Measurements from ENCODE around the gene UBAP1L.

- TF ChIP-seq CTCF (IDR thresholded peaks at IDR 0.05) = no peak
- no peak for TF ChIP-seq POLR2AphosphoS5 (IDR thresholded peaks at IDR 0.05; ENCODE audit: low read depth, low read length)
These were observed 19.5 kb upstream of the UBAP1L start for GRCh38 chr15:65134538-65134937.

All from Panc1 (cell line).